Measurements from ENCODE around the gene HMOX2.
A peak's percentile ranks its signal among the peaks of the same experiment; 100 is the strongest.

Gene HMOX2

GRCh38 chr16:4465977-4466779 is 10.0 kb upstream of the HMOX2 start:
- no peak for DNase-seq (ENCODE audit: low spot score)

GRCh38 chr16:4467916-4468315 is 8.3 kb upstream of the HMOX2 start:
- DNase-seq (ENCODE audit: low spot score) = no peak

GRCh38 chr16:4468972-4469371 is 7.2 kb upstream of the HMOX2 start:
- no peak for DNase-seq (ENCODE audit: low spot score)

GRCh38 chr16:4471869-4472268 is 4.3 kb upstream of the HMOX2 start:
- DNase-seq (ENCODE audit: low spot score) = no peak

DNA sequence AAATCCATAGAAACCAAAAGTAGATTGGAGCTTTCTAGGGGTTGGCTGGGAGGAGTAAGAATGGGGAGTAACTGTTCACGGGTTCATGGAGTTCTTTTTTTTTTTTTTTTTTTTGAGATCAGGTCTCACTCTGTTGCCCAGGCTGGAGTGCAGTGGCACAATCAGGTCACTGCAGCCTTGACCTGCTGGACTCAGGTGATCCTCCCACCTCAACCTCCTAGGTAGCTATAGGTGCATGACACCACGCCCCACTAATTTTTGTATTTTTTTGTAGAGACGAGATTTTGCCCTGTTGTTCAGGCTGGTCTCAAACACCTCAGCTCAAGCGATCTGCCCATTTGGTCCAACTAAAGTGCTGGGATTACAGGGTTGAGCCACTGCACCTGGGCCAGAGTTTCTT is 3.3 kb upstream of the HMOX2 start:
- no peak for DNase-seq (ENCODE audit: low spot score)

DNA sequence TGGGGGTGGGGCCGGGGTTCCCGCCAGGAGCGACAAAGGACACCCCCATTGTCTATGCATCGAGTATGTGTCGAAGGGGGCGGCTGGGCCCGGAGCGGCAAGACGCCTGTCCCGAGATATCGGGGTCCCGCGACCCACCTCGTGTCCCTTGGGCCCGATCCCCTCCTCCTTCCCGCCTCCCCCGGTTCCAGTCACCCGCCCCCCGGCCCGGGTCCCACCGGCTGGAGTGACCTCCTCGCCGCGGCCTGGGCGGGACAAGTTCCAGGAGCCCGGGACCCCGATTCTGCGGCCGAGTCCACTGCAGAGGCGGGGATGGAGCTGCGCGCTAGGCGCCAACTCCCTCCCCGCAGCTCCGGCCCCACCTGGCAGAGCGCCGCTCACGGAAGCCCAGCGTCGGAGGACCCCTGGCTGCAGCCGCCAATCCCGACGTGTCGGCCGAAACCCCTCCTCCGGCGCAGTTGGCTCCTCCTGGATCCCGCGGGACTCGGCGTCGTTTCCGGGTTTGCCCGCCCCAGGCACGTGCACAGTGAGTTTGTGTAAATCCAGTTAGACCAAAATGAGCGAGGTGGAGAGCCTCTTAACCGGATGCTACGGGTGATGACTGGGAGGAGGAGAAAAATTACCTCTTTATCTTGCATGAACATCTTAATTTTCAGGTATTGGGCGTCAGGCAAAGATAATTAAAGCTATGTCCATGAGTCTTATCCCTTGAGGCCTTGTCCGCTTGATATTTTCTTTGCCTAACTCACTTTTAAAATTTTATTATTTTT is 1.8 kb upstream of the HMOX2 start, which contains the start of gene NMRAL1:
Gene NMRAL1 (minus strand): TSS at position 434 of the 770 bp plus-strand sequence. CDS start 493 bp downstream, outside the sequence.
- peak; percentile 85 for DNase-seq (ENCODE audit: low spot score)

DNA sequence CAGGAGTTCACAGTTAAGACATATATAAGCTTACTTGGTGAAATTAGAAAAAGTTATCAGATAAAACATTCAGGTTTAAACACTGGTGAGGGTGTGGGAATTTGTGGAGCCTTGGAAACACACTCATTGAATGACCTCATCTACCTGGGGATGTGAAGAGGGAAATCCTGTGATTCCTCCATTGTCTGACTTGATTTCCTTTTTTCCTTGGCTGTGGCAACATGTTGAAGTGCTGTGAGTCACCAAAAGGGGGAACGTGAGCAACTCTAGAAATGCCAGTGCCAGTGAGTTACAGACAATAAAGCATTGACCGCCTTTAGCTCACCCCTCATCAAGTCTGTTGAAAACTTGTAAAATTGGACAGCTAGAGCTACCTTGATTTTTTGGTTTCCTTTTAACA is 1.8 kb downstream of the HMOX2 start:
- DNase-seq (ENCODE audit: low spot score) = no peak

- no peak for DNase-seq (ENCODE audit: low spot score)
Measured at GRCh38 chr16:4481526-4481925, 5.3 kb downstream of the HMOX2 start.

- no peak for DNase-seq (ENCODE audit: low spot score)
Measured at GRCh38 chr16:4481963-4482362, 5.8 kb downstream of the HMOX2 start.

DNA sequence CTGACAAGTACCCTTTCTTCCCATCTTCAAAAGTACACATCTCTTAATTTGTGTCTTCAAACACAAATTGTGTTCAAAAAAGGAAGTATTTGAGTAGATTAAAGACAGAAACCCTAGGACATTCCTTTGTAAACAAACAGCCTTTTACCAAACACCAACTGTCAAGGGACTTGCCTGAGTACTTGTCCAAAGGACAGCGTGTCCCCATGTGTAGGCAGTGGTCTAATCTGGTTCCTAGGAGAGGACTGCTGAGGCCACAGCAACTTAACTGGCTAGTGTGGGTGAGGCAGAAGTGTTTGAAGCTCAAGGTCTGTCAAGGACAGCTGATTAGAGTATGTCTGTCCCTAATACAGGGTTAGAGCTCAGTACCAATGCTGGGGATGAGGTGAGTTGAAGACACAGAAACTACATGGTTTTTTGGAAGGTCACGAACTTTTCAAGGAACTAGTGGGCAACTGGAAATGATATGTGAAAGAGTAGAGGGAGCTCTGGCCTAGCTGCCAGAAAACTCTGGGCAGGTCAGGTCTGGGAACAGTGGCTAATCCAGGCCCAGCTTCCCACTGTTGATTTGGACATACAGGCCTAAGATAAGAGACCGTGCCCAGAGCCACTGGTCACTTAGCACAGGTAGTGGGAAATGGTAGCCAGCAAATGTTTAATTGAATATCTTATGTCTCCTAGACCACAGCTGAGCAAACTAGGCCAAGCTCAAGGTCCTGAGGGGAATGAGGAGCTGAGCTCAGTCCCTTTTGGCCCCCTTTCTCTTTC is 10.1 kb downstream of the HMOX2 start:
- DNase-seq (ENCODE audit: low spot score) = no peak

DNA sequence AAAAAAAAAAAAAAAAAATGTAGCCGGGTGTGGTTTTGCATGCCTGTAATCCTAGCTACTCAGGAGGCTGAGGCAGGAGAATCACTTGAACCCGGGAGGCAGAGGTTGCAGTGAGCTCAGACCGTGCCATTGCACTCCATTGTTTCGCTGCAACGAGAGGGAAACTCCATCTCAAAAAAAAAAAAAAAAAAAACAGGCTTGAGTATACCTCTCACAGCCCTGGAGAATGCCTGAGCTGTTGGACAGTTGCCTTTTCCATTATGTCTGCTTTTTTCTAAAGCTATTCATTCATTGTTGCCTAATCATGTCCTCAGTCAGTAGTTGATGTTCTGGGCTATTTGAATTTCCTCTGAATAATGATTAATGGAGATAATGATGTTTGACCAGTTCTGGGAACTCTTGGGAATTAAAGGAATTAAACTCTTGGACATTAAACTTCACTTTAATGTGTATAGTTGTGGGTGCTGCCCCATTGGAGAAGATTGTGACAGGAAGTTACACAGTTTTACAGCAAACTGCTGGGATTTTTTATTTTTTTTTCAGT is 11.8 kb downstream of the HMOX2 start:
- no peak for DNase-seq (ENCODE audit: low spot score)

GRCh38 chr16:4488499-4488967 is 12.3 kb downstream of the HMOX2 start:
- DNase-seq (ENCODE audit: low spot score) = no peak

GRCh38 chr16:4489030-4489429 is 12.8 kb downstream of the HMOX2 start:
- no peak for DNase-seq (ENCODE audit: low spot score)

DNA sequence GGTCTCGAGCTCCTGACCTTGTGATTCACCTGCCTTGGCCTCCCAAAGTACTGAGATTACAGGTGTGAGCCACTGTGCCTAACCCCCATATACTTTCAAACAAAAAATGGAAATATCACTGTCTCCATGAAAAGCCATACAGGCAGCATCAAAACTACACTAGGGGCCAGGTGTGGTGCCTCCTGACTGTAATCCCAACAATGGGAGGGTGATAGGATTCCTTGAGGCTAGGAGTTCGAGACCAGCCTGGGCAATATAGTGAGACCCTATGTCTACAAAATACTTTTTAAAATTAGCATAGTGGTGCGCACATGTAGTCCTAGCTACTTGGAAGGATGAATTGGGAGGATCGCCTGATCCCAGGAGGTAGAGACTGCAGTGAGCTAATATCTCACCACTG is 15.7 kb downstream of the HMOX2 start:
- no peak for DNase-seq (ENCODE audit: low spot score)

DNA sequence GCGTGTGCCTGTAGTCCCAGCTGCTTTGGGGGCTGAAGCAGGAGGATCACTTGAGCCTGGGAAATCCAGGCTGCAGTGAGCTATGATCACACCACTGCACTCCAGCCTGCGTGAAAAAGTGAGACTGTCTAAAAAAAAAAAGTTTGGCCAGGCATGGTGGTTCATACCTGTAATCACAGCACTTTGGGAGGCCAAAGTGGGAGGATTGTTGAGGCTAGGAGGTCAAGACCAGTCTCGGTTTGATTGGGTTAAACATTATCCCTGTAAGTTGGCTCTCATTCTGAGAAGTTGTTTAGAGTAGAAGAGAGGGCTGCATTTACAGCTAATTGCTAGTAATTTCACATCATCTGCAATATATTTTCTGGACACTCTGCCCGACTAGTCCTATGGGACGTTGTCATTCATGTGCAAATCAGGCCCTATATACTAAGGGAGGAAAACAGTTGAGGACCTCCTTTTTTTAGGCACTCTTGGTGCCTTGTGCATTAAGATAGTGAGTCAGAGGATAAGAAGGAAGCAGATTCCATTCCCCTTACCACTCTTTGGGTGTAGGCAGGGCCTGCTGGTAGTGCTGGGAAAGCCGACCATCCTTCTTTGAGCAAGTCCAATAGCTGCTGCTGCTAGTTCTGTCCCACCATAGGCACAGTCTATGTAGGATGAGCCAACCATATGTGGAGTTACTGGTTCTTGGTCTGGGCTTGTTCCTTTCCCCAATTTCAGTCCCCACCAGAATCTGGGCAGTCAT is 18.7 kb downstream of the HMOX2 start:
- DNase-seq (ENCODE audit: low spot score) = no peak

GRCh38 chr16:4495766-4496165 is 19.6 kb downstream of the HMOX2 start:
- no peak for DNase-seq (ENCODE audit: low spot score)

- DNase-seq (ENCODE audit: low spot score) = no peak
Measured at GRCh38 chr16:4496305-4496704, 20.1 kb downstream of the HMOX2 start.

DNA sequence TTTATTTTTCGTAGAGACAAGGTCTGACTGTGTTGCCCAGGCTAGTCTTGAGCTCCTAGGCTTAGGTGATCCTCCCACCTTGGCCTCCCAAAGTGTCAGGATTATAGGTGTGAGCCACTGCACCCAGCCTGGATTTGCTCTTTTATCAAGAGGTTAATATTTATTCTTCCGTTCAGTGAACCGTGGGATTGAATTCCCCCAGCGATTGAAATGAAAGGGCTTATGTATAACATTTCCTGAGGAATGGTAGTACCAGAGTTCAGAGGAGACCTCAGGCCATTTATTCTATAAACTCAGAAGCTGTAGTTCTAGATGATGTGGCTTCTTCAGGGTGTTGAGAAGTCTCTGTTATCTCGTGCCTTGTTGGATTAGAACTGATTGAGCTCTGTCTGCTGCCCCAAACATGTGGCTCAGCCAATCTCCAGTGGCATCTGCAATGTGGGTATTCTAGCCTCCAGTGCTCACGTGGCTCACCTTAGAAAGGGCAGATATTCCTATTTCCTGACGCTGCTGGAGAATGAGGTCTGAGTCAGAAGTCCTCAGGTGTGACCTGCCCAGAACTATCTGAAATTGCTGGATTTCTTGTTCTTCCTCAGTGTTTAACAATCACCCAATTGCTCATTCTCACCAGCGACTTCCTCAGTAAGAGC is 22.5 kb downstream of the HMOX2 start:
- no peak for DNase-seq (ENCODE audit: low spot score)

GRCh38 chr16:4499196-4499555 is 23.0 kb downstream of the HMOX2 start:
- DNase-seq (ENCODE audit: low spot score) = no peak

DNA sequence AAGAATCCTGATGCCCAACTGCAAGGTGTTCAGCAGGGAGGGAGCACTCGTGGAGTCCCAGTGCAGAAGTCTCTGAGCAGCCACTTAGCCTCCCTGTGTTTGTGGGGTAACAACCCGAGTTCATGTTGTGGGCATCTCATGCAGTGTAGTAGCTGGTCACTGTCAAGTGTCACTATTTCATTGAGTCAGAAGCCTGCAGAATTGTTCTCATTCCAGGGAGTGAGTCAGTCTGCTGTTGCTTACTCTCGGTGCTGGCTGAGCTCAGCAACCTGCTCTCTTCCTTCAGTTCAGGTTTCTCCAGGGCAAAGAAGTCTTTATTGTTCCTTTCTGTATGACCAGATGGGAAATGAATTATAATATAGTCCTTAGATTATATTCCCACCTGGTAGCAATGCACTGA is 24.1 kb downstream of the HMOX2 start:
- DNase-seq (ENCODE audit: low spot score) = no peak

- DNase-seq (ENCODE audit: low spot score) = no peak
Measured at GRCh38 chr16:4501071-4501478, 24.9 kb downstream of the HMOX2 start.

Data from germinal center (tissue), 1 donor.